Mucosa of stomach (tissue), 1 donor: Measurements from ENCODE around the gene RPS16.

Experiments
- H3K27me3 ChIP-seq: one replicate; pipeline ENCODE4 v1.7.0; 2013; ENCODE audit warnings: mild to moderate bottlenecking, low read length; ENCODE audit not compliant: control insufficient read depth, insufficient read depth
- H3K36me3 ChIP-seq: one replicate; pipeline ENCODE4 v1.7.0; 2013; ENCODE audit warnings: low read length; ENCODE audit not compliant: control insufficient read depth, insufficient read depth
- H3K4me1 ChIP-seq: one replicate; pipeline ENCODE4 v1.7.0; 2013; ENCODE audit warnings: mild to moderate bottlenecking, low read length; ENCODE audit not compliant: control insufficient read depth, insufficient read depth
- H3K4me3 ChIP-seq: one replicate; pipeline ENCODE4 v1.7.0; 2013; ENCODE audit warnings: low read length
- H3K9ac ChIP-seq: one replicate; pipeline ENCODE4 v1.7.0; 2013; ENCODE audit warnings: mild to moderate bottlenecking, low read length, moderate library complexity
- H3K9me3 ChIP-seq: one replicate; pipeline ENCODE4 v1.7.0; 2013; ENCODE audit warnings: mild to moderate bottlenecking, low read length, moderate library complexity; ENCODE audit not compliant: control insufficient read depth
- donor health status: Pancreatic carcinoma.

The RPS16 gene

DNA sequence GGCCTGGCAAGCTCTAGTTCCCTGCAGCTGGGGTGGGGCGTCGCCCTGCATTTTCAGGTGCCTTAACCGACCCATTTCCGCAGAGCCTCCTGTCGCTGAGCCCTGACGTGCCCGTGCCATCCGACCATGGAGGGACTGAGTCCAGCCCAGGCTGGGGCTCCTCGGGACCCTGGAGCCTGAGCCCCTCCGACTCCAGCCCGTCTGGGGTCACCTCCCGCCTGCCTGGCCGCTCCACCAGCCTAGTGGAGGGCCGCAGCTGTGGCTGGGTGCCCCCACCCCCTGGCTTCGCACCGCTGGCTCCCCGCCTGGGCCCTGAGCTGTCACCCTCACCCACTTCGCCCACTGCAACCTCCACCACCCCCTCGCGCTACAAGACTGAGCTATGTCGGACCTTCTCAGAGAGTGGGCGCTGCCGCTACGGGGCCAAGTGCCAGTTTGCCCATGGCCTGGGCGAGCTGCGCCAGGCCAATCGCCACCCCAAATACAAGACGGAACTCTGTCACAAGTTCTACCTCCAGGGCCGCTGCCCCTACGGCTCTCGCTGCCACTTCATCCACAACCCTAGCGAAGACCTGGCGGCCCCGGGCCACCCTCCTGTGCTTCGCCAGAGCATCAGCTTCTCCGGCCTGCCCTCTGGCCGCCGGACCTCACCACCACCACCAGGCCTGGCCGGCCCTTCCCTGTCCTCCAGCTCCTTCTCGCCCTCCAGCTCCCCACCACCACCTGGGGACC lies 27.9 kb downstream of the RPS16 start:
- H3K27me3 ChIP-seq = peaks cover 5% of the 10 kb centered on the region
- H3K9ac ChIP-seq = peak overlapping the region; percentile 99
- H3K4me3 ChIP-seq = peak overlapping the region; percentile 95
- peaks cover 14% of the 10 kb centered on the region for H3K36me3 ChIP-seq
- H3K9me3 ChIP-seq = no peaks in the 10 kb centered on the region
- H3K4me1 ChIP-seq = peaks cover 39% of the 10 kb centered on the region

DNA sequence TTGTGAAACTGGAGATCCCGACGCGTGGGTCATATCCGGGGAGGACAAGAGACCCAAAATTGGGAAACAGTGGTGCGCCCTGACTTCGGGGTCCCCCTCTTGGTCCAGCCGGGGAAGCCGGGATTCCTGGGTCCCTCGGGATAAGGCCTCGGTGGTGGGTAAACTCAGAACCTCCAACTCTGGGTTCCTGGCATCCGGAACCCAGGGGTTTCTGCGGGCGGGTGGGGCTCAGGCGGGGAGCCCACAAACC lies 28.4 kb downstream of the RPS16 start:
- Histone ChIP-seq H3K27me3 (no peaks in the 10 kb centered on the region), H3K4me3 (peak overlapping the region; percentile 95), H3K36me3 (peaks cover 14% of the 10 kb centered on the region), H3K9me3 (no peaks in the 10 kb centered on the region), H3K4me1 (peaks cover 44% of the 10 kb centered on the region), H3K9ac (peak overlapping the region; percentile 99)

GRCh38 chr19:39406656-39407409 lies 28.9 kb downstream of the RPS16 start, which contains the start of gene ZFP36:
TSS of gene ZFP36 (plus strand) at chr19:39406847. CDS start at chr19:39406905, 58 bp downstream.
- peak within 1 kb of the TSS; percentile 99 for H3K9ac ChIP-seq
- peaks cover 14% of the 10 kb centered on the region for H3K36me3 ChIP-seq
- H3K4me1 ChIP-seq = peaks cover 49% of the 10 kb centered on the region

GRCh38 chr19:39405958-39406655 lies 29.6 kb downstream of the RPS16 start:
- no peaks in the 10 kb centered on the region for H3K9me3 ChIP-seq
- peaks cover 14% of the 10 kb centered on the region for H3K36me3 ChIP-seq

More at GRCh38 chr19:39406656-39407409, 28.9 kb downstream of the RPS16 start, which contains the start of gene ZFP36:
- Histone ChIP-seq H3K27me3 (no peaks in the 10 kb centered on the region), H3K4me3 (peak within 1 kb of the TSS; percentile 95), H3K9me3 (no peaks in the 10 kb centered on the region)

DNA sequence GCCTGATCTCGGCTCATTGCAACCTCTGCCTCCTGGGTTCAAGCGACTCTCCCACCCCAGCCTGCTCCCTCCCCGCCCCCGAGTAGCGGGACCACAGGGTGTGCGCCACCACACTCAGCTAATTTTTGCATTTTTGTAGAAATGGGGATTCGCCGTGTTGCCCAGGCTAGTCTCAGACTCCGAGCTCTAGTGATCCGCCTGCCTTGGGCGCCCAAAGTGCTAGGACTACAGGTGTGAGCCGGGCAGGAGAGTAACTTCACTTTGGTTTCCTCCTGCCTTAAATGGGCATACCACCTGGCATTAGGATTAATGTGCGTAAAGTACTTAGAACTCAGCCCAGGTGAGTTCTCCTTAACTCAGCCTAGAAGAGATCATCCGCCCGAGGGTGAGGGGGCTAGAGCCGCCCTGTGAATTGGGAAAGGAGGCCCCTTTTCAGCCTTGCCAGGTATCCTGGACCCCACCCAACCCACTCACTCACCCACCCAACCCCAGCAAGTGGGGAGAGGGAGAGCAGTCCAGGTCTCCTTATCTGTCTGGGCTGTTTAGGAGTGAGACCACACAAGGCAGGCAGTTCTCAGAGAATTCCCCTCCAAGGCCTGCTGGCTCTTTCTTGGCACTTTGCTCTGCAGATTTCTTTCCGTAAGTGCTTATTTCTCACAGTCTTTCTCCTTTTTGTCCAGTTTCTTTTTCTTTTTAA lies 30.3 kb downstream of the RPS16 start:
- peak overlapping the region; percentile 86 for H3K9ac ChIP-seq
- H3K27me3 ChIP-seq = no peaks in the 10 kb centered on the region

More at GRCh38 chr19:39405958-39406655, 29.6 kb downstream of the RPS16 start:
- Histone ChIP-seq H3K27me3 (no peaks in the 10 kb centered on the region), H3K9ac (peak overlapping the region; percentile 86), H3K4me1 (peaks cover 51% of the 10 kb centered on the region), H3K4me3 (peak overlapping the region; percentile 65)

DNA sequence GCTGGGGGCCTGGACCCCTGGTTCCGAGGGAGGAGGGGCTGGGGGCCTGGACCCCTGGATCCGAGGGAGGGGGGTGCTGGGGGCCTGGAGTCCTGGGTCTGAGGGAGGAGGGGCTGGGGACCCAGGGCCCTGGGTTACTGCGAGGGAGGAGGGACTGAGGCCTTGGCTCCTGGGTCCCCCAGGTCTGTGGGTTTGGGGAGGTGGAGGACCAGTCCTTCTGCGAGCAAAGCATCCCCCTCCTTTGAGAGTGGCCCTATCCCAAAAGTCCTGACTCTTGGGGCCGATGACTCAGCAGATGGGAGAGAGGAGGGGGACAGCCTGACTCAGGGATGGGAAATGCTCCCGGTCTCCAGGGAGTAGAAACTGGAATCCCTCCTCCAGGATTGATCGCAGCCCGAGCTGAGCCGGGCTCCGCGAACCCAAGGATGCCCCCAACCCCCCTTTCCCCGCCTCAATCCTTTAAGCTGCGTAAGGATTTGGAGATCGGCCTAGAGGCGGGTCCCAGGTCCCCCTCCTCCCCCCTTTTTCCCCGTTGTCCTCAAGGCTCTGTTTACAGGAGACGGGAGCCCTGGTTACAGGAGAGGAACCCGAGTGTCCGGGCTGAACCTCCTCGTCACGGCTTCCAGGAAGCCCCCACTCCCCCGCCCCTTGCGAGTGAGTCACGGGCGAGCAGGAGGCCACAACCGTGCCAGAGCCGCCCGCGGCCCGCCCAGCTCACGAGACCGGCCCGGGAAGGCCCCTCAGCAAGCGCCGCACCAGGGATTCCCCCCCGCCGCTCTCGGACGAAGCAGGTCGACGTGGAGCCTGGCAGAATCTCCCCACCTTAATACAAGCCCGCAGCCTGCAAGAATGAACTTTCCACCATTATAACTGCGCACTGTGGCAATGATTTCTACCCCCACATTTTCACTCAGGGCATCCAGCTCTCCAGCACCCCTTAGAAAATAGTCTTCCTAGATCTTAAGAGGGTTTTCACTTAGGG lies 32.1 kb downstream of the RPS16 start:
- H3K36me3 ChIP-seq = peaks cover 12% of the 10 kb centered on the region
- H3K27me3 ChIP-seq = no peaks in the 10 kb centered on the region
- no peaks in the 10 kb centered on the region for H3K9me3 ChIP-seq
- H3K4me3 ChIP-seq = peak overlapping the region; percentile 61
- peaks cover 65% of the 10 kb centered on the region for H3K4me1 ChIP-seq
- H3K9ac ChIP-seq = peak overlapping the region; percentile 98

More for the DNA sequence above, 30.3 kb downstream of the RPS16 start:
- peaks cover 51% of the 10 kb centered on the region for H3K4me1 ChIP-seq
- H3K9me3 ChIP-seq = no peaks in the 10 kb centered on the region
- no peak overlapping the region for H3K4me3 ChIP-seq
- peaks cover 14% of the 10 kb centered on the region for H3K36me3 ChIP-seq

GRCh38 chr19:39402346-39403300 lies 33.1 kb downstream of the RPS16 start:
- peaks cover 75% of the 10 kb centered on the region for H3K4me1 ChIP-seq
- H3K27me3 ChIP-seq = no peaks in the 10 kb centered on the region

GRCh38 chr19:39401549-39402345 lies 34.0 kb downstream of the RPS16 start:
- H3K4me3 ChIP-seq = no peak overlapping the region
- no peaks in the 10 kb centered on the region for H3K36me3 ChIP-seq
- H3K9ac ChIP-seq = peak overlapping the region; percentile 98
- no peaks in the 10 kb centered on the region for H3K27me3 ChIP-seq
- H3K4me1 ChIP-seq = peaks cover 81% of the 10 kb centered on the region
- H3K9me3 ChIP-seq = no peaks in the 10 kb centered on the region

More at GRCh38 chr19:39402346-39403300, 33.1 kb downstream of the RPS16 start:
- H3K36me3 ChIP-seq = peaks cover 2% of the 10 kb centered on the region
- no peaks in the 10 kb centered on the region for H3K9me3 ChIP-seq
- peak overlapping the region; percentile 98 for H3K9ac ChIP-seq
- peak overlapping the region; percentile 61 for H3K4me3 ChIP-seq

DNA sequence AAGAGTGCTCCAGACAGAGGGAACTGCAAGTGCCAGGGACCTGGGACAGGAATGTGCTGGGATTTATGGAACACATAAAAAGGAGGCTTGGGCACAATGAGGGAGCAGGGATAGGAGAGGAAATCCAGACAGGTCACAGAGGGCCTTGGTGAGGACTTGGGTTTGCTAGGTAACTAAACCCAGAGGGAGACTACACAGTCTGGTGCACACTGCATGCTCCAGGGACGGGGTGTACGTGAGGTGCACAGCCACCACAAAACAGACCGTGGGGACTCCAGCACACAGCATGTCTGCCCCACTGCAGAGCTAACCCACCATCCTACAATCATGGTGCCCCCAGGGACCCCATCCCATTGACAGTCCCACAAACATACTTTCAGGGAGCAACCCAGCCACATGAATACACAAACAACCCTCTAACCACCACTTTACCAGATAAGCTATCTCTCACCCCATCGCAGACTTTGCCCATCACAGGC lies 34.6 kb downstream of the RPS16 start:
- Histone ChIP-seq H3K27me3 (no peaks in the 10 kb centered on the region), H3K9me3 (no peaks in the 10 kb centered on the region), H3K36me3 (no peaks in the 10 kb centered on the region), H3K9ac (peak overlapping the region; percentile 98), H3K4me3 (no peak overlapping the region), H3K4me1 (peaks cover 78% of the 10 kb centered on the region)
